HG02642 (cell line): ENCODE measurements around the gene POC1A.
"Not testable (repeated sequence)": the region's sequence is repeated elsewhere in the genome, so short reads cannot be mapped to it uniquely, and the experiment has no call there.

Source experiments
- ATAC-seq: cut with Tn5 transposase; IDR thresholded peaks from one replicate; pipeline ENCODE4 v1.9.1; 2021; ENCODE audit warnings: mild to moderate bottlenecking; ENCODE audit not compliant: unreplicated experiment, poor library complexity

Gene POC1A

DNA sequence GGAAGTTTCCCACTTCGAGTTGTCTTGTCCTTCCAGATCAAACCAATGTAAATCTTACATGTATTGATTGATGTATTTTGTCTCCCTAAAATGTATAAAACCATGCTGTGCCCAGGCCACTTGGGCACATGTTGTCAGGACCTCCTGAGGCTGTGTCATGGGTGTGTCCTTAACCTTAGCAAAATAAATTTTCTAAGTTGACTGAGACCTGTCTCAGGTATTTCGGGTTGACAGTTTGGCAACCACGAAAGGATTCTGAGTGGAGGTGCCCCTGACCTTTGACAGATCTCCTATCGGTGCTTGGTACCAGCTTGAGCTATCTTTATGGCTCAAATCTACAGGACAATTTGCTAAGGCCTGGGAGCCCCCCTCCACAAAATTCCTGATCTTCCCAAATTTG is 1.7 kb upstream of the POC1A start:
- ATAC-seq: no peak

DNA sequence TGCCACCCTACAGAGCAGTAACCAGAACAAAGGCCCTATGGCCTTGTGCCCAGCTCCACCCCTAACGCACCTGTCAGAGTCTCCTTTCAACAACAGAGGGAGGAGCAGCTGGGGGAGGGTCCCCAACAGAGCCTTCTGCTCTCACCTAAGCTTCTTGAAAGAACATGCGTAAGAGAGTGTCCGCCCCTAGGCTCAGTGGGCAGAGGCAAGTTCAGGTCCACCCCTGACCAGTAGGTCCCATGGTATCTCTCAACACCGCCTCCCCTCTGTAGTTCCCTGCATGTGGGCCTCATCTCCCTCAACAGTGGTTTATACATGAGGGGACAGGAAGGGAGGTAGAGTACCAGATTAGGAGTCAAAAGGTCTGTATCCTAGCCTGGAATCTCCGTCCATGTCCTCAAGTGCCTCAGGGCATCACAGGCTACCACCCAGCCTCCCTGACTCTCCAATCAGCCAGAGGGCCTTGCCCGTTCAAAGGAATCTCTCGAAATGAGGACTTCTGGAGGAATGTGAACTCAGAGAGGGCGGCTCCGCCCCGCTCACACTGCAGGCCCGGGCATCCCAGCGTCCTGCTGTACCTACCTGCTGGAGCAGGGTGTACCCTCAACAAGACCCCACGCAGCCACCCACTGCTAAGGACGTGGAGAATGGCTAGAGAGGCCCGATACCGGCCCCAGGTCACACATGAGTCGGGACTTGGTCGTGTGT is 680 bp downstream of the POC1A start:
- ATAC-seq: no peak

DNA sequence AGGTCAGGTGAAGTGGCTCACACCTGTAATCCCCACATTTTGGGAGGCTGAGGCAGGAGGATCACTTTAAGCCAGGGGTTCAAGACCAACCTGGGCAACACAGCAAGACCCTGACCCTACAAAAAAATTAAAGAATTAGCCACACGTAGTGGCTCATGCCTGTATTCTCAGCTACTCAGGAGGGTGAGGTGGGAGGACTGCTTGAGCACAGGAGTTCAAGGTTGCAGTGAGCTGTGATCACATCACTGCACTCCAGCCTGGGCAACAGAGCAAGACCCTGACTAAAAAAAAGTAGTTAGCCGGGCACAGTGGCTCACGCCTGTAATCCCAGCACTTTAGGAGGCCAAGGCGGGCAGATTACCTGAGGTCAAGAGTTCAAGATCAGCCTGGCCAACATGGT is 2.2 kb downstream of the POC1A start:
- not testable (repeated sequence) for ATAC-seq

- no peak for ATAC-seq
Measured at GRCh38 chr3:52150860-52151259, 3.4 kb downstream of the POC1A start.

DNA sequence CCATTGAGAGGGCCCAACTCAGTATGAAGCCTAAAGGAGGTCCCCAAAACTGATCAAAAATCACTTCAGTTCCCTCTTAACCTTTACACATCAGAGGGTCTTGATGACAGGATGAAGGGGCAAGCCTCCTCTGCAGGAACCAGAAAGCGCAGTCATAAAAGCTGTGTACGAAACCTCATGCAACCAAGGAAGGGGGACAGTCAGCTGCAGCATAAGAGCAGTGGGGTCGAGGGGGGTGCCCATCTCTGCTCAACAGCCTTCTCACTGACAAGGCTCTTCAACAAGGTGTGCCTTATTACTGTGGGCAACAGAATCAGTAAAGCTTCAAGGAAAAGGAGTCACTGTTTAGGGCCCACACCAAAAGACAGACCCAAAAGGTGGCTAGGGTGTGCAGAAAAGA is 3.9 kb downstream of the POC1A start:
- no peak for ATAC-seq

DNA sequence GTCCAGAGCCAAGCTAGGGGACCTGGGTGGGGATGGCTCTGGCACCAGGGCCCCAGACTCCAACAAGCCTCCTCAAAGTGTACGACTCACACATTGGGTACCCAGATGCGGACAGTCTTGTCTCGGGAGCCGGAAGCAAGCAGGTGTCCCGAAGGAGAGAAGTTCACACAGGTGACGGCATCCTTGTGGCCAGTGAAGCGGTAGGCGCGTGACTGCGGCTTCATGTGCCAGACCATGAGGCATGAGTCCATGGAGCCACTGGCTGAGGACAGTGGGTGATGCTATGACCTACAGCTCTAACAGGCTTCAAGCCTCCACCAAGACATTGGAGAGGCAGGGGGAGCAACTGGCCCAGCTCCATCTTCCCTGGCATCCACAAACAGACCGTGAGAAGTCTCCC is 4.5 kb downstream of the POC1A start:
- no peak for ATAC-seq

DNA sequence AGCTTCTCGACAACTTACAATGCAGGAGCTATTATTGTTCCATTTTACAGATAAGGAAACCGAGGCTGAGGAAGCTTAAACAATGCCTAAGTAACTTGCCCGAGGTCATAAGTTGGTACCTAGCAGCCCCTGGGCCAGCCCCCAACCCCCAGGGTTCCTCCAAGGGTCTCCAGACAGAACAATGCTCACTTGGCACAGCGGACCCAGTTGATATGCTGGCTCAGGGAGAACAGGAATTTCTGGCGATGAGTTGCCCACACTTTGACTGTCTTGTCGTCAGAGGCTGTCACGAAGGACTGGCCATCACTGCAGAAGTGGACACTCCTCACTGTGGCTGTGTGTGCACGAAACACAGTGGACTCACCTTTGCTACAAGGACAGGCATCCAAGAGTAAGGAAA is 5.2 kb downstream of the POC1A start:
- ATAC-seq: no peak

DNA sequence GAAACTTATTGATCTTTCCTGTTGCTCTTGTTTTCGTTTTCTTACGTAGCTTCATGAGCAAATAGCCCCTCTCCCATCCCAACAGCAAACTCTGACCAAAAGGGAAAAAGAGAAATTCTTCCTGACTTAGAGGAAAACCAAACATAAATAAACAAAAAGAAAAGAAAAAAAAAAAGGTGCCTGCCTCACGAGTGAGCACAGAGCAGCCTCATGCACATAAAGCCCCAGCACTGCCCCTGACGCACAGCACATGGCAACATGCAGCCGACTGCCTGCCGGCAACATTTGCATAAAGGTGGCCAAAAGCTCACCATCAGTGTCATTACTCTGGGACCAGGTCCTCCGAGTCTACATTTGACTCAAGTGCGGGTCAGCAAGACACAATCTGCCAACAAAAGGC is 6.4 kb downstream of the POC1A start:
- ATAC-seq: no peak

GRCh38 chr3:52146811-52147210 is 7.4 kb downstream of the POC1A start:
- ATAC-seq: no peak

DNA sequence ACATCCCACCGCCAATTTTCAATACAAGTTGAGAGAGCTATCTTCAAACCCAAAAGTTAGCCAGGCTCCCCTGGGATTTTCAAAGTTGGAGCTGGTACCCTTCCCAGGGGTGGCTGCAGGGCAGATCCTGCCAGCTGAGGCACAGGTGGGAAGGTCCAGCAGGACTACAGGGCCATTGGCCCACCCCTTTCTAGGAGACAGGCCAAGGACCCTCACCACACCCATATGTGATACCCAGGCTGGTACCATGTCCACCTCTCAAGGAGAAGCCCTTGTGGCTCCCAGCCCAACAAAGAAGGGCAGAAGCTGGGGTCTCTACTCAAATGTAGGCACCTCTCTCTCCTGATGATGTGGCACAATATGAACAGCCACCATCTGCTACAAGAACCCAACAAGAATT is 8.0 kb downstream of the POC1A start:
- ATAC-seq: no peak

- ATAC-seq: no peak
Measured at GRCh38 chr3:52145736-52146110, 8.5 kb downstream of the POC1A start.

DNA sequence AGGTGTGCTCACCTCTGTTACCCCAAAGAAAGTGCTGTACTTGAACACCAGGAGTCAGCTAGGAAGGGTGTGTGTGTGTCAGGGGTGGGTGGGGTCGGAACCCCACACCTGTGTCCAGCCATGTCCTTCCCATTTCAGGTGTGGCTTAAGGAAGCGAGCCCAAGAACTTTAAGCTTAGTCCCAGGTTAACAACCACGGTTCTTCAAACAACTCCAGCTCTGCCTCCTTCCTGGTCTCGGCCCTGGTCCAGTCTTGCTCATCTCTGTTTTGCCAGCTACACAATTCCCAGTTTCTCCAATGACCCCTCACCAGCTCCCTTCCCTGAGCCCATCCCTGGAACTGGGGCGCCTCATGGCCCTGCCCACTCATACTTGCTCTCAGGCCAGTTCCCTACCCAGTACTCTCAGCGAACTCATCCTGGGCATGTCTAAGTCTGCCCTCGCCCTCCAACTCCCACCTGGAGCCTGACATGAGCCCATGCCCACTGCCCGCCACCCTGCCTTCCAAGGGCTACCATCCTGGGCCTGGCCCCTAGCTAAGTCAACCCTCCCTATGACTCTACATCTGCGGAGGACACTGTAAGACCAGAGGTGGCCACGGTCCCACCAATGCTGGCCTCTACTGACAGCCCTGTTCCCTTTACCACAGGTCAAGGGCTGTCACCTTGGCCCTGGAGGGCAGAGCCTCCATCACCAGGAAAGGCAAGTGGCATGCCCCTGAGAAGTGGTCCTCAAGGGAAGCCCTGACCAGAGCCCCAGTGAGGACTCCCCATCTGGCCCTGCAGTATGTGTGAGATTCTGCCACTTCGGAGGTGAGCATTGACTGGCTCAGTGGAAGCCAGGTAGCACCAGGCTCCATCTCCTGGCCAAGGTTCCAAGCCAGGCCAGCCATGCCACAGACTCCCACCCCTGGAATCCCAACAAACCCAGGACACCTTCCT is 9.2 kb downstream of the POC1A start:
- ATAC-seq: no peak

GRCh38 chr3:52144034-52144795 is 10.0 kb downstream of the POC1A start:
- ATAC-seq: no peak

DNA sequence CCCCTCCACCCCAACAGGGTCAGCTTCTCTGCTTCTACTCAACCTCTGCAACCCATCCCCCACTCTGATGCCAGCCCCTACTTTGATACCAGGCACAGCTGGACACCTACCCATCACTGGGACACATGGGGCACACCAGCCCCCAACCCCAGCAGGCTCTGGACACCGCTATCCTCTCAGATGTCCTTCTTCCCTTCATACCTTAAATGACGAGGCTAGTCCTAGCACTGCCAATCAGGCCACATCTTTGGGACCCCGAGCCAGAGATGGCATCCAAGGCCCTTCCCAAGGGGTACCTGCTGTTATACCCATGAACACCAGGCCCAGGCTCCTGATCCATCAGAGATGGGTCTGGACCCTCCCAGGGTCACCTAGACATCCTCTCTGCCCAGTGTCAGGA is 10.6 kb downstream of the POC1A start:
- no peak for ATAC-seq

DNA sequence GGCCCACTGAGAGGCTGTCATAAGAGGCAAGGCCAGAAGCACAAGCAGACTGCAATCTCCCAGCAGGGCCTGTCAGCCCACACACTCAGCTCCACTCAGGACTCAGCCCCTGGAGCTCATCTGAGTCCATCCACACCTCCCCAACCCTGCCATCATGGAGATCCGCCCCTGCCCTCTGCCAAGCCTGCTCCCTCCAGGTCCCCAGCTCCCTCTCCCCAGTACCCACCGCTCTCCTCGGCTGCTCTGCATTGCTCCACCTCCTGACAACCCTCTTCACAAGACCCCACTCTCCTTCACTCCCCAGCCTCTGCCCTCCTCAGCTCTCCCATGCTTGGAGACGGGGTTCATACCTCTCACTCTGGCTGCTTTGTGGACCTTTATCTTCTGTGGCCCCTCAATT is 11.1 kb downstream of the POC1A start:
- ATAC-seq: no peak

DNA sequence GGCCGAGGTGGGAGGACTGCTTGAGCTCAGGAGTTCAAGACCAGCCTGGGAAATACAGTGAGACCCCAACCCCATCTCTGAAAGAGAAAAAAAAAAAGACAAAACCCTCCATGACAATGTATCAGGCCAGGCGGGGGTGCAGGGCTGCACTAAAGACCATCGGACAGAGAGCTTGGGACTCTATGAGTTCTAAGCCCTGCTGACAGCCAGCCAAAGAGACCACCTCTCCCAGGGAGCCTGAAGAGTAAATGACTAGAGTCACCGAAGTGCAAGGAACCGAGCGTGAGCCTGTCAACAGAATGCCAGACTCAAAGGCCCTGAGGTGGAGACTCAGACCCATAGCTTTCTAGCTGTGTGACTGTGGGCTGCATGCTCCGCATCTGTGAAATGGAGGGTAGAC is 12.5 kb downstream of the POC1A start:
- ATAC-seq: no peak

DNA sequence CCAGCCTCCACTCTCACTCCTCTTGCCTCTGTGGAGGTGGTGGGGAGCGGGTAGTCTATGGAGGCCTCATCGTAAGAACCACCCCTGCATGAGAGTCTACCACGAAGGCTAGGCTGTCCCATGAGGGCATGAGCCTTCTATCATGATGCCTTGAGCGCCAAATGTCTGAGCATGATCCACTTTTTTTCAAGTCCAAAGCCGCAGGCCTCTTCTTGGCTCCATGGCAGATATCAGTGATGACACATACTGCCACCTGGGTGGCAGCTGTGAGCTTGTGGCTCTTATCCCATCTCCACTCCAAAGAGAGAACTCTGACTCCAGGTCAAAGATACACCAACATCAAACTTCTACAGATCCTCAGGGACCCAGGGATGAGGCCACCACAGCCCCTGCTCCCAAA is 13.5 kb downstream of the POC1A start:
- ATAC-seq: no peak

DNA sequence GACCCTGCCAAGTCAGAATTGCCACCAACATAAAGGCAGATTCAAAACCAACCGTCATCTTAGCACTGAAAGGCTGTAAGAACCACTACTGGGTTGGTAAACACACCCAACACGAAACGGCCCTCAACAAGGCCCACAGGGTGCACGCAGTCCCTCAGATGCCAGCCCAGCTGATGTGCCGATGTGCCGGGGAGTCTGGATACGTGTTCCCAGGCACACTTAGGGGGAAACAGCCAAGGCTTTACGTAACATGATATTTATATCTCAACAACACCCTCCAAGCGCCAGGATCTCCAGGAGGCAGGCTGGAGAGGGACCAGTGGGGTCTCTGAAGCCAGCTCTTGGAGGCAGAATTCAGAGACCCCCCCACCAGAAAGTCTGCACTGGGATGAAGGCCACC is 14.2 kb downstream of the POC1A start:
- no peak for ATAC-seq

DNA sequence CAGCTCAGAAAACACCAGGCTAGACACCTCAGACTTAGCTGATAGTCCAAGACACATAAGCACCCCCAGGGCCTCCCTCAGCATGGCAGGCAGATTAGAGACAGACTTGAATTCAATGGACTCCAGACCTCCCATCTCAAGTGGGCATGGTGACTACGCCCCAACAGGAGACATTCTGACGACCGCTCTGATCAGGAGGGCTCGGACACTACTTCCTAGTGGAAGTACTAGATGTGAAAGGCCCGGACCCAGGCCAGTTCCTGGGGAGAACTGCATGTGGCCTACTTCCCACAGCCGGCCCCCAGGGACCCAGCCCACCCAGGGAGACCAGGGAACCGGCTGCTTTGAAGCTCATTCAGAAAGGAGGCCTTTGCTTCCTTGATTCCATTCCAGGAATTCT is 16.9 kb downstream of the POC1A start:
- no peak for ATAC-seq

- no peak for ATAC-seq
Measured at GRCh38 chr3:52136513-52136912, 17.7 kb downstream of the POC1A start.

DNA sequence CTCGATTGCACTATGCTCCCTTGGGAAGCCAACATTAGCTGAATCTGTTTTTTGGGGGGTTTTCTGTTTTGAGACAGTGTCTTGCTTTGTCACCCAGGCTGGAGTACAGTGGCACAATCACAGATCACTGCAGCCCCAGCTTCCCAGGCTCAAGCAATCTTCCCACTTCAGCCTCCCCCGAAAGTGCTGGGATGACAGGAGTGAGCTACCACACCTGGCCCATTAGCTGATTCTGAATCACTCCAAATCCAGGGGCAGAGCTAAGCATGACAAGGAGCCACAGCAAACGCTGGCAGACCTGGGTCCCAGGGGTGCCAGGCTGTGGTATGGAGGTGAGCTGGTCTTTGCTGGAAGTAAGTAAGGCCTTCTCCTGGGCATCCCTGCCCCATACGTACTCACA is 18.9 kb downstream of the POC1A start:
- ATAC-seq: no peak
